Islet precursor cell (in vitro differentiated cells): ENCODE data around the gene LYPD6B.
A peak's percentile ranks its signal among the peaks of the same experiment; 100 is the strongest.

Source experiments
- DNase-seq: peaks from one replicate; pipeline ENCODE4 v3.0.0-alpha.2; 2018

The LYPD6B gene

DNA sequence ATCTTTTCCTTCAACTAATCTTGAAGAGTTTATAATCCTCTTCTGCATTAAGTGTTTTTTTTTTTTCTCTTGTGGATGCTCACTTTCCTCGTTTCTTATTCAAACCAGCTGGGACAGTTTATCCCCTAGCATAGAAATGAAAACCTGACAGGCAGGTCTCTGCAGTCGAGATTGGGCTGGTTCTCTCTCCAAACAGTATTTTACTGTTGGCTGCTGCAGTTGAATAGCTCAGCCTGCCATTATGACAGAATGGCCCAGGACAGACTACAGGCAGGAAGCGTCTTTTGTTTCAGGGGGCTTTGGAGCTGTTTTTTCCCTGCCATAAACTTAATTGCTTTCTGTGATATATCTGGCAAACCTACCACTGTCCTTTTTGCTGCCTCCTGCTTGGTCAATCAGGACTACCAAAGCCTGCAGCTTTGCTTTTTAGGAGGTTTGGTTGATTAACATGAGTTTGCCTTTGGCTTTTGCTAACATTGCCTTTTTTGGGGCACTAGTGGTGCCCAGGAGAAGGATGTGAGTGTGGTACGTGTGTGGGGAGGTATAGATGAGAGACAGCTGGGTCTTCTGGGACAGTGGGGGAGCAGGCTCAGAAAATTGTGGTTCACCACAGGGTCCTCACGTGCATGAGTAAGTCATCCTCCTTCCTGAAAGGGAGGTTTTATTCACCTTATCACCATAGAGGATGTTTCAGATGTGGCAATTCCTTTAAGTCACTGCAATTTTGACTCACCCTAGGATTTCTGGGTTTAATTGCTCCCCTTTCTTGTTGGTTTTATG is 128.7 kb downstream of the LYPD6B start:
- peak; percentile 77 for DNase-seq

DNA sequence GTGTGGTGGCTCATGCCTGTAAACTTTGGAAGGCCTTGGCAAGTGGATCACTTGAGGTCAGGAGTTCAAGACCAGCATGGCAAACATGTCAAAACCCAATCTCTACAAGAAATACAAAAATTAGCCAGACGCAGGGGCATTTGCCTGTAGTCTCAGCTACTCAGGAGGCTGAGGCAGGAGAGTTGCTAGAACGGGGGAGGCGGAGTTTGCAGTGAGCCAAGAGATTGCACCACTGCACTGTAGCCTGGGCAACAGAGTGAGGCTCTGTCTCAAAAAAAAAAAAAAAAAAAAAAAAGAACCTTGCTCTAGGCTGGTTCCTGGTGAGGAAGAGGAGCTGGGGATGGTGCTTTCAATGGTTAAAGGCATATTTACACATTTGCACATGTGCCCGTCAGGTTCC is 129.4 kb downstream of the LYPD6B start:
- peak; percentile 72 for DNase-seq

DNA sequence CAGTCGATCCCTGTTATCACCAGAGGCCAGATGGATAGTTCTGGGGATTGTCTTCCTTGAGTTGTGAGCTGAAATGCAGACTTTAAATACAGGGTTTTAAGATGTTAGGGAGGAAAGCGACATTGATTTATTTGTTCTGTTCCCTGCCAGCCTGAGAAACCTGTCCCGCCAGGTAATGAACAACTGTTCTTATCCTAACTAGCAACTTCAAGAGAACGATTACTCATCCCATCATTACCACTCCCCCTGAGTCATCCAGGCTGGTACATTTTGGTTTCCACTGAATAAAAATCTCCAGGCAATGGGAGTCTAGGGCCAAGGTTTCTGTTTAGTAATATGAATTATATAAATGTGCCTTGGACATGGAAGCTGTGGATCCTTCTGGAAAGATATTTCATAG is 131.2 kb downstream of the LYPD6B start:
- DNase-seq: peak; percentile 91

DNA sequence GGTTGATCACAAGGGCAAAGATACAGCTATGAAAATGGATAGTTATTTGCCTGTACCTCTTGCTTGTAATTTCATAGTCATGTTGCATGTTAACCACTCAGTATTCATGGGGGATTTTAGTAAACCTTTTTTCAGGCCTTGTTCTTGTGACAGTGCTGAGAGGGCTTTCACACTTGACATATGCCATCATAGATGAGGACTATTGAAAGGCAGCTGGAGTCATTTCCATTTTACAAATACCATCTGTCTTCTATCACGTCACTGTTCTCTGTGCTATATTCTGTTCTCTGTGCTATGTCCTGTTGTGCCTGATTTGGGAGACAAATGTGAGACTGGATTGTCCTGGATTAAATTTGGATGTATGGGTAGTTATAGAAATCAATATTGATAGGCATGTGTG is 131.7 kb downstream of the LYPD6B start:
- no peak for DNase-seq

DNA sequence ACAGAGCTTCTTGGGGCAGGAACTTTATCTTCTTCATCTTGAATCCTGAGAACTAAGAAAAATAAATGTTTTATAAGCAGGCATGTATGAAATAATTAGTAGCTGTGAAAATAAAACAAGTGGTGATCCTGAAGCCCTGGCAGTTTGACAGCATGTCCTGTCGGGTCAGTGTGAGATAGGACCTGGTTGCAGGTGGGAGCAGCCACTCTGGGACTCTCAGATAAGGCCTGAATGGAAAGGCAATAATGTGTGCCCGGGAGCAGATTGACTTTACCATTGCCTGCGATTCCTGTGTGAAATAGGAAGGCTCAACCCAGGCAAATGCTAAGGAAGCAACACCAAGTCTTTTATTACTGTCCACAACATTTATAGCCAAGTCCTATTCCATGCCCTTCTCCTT is 132.4 kb downstream of the LYPD6B start:
- DNase-seq: no peak

DNA sequence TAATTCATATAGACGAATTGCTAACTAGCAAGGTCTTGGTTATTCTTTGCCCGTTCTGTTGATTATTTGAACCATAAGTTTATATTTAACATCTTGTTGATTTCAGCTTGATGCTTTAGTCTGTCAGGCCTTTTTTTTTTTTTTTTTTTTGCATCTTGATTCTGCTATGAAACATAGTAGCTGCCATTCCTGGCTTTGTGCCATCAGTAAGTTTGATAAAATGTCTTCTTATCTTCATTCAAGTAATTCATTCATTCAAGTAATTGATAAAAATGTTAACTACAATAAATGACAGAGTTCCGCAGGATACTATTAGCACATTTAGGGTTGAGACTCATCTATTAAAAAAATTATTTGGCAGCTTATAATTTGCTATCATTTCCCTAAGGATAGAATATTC is 134.7 kb downstream of the LYPD6B start:
- no peak for DNase-seq

DNA sequence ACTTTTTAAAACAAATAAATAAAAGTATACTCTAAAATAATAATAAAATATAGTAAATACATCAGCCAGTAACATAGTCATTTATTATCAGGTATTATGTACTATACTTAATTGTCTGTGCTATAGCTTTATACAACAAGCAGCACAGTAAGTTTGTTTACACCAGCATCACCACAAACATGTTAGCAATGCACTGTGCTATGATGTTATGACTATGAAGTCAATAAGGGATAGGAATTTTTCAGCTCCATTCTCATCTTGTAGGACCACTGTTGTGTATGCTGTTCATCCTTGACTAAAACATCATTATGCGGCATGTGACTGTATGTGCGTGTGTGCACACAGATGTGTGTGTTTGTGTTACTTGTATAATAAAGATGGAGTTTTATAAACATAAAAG is 137.5 kb downstream of the LYPD6B start:
- DNase-seq: no peak

DNA sequence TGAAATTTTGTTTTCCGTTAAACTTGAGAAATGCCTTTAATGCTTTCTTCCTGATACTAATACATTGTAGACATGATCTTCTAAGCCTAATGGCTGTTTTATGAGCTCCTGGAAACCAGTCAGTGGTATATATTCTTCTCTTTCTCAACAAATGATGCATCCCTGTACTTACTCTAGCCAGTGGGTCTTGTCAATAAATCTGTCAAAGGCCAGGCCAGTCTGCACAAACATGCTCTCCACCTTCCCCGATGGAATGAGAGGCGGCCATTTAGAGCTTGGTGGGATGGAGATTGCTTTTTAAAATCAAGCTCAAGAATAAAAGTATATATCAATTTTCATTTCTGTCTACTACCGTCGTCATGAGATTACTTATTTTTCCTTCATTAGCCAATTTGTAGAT is 140.1 kb downstream of the LYPD6B start:
- peak; percentile 63 for DNase-seq

DNA sequence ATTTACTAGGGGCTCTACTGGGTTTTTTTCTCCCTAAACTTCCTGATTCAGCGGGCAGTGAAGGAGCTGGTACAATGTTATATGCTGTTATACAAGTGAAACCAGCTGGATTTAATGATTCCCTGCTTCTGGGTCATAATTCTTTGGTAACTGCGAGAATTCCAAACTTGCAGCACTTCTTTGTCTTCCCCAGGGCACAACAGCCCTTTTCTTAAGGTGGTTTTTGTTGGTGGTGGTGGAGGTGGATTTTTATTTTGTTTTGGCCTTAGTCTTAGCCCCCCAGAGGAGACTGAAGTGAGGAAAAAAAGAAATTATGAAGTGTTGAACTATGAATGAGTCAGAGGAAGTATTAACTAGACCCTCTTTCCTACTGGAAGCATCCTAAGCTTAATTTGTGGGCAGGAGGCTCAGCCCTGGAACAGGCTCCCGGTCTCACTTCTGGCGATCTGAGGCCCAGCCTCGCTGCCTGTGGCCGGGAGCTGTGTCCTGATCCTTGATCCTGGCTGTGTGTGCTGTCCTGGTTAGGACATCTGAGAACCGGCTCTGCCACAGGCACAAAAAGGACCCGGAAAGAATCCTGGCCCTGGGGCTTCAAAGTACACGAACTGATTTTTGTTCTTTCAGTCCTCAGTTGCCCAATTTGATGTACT is 141.9 kb downstream of the LYPD6B start:
- peak; percentile 63 for DNase-seq

DNA sequence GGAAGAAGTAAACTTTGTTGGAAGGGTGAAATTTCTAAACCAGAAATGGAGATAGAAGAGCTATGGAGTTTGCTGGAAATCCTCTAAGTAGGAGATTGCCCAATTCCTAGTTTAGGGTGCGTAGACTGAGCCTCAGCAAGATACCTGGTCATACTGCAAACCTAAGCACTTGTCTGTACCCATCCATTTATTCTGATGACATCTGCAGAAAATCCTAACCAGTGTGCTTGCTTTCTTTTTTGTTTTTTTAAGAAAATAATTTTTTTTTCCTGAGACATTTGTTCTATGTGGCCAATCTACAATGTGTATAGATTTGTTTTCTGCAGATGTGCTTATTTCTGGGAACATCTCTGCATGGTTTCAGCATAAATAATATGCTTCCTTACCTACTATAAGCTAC is 144.7 kb downstream of the LYPD6B start:
- no peak for DNase-seq

DNA sequence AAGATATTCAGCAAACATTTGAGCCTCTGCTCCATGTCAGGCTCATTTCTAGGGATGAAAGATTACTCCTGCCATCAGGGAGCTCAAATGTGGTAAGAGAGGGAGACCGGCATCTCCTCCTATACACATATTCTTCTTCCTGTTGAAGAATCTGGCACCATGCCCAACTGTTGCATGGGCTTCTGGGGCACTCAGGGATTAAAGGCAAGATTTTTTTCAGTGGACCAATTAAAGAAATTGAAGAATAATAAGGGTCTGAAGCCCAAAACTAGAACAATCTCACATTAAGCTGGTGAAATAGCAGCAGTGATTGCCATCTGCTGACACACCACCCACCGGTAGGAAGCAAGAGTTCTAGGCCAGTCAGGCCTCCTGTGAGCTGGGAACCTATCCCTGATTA is 146.5 kb downstream of the LYPD6B start:
- no peak for DNase-seq

DNA sequence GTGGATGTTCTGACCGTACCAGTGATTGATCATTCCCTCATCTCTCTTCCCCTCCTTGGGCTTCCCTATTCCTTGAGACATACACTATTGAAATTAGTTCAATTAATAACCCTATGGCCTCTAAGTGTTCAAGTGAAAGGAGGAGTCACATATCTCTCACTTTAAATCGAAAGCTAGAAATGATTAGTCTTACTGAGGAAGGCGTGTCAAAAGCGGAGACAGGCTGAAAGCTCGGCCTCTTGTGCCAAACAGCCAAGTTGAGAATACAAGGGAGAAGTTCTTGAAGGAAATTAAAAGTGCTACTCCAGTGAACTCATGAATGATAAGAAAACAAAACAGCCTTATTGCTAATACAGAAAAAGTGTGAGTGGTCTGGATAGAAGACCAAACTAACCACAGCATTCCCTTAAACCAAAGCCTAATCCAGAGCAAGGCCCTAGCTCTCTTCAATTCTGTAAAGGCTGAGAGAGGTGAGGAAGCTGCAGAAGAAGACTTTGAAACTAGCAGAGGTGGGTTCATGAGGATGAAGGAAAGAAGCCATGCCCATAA is 147.5 kb downstream of the LYPD6B start:
- DNase-seq: no peak

DNA sequence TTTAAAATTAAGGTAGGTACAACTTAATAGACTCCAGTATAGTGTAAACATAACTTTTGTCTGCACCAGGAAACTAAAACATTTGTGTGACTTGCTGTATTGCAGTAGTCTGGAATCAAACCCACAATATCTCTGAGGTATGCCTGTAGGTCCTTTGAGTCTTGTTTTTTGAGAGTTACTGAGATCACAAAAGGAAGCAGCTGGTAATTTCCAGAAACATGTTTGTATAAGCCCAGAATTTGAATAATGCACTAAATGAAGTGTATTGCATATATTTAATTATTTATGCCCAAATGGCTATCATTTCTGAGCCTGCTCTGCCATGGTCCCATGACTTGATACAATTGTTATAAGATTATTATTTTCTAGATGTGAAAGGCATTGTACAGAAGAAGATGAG is 148.6 kb downstream of the LYPD6B start:
- no peak for DNase-seq

DNA sequence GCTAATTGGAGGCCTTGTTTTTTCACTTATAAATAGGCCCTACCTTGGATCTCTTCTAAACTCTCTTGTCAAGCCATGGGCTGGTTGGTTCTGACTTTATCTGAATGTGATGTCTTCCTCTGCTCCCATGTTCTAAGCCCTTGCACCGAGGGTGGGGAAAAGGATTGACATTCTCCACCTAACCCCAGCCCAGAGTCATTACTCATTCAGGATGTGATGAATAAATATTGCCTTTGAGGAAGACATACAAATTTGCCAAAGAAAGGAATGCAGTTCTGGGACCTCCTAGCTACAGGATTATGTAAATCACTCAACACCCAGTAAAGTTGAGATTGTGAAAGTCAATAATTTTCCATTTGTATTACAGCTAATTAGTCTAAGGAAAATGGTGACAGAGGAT is 149.8 kb downstream of the LYPD6B start:
- DNase-seq: no peak

DNA sequence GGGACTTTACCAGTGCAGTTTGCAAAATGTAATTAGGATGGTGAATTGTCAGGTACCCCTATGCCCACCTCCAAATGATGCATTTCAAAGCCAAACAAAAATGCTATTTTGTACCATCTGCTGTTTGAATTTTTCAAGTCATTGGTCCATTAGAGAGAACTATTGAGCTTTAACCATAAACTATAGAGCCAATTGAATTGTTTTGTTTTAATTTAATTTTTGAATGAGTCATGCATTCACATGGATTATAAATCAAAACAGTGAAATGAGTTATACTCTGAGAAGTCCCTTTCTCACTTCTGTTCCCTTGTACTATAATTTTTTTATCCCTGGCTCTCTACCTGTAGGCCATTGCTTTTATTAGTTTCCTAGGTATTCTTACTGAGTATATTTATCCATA is 151.3 kb downstream of the LYPD6B start:
- DNase-seq: no peak

DNA sequence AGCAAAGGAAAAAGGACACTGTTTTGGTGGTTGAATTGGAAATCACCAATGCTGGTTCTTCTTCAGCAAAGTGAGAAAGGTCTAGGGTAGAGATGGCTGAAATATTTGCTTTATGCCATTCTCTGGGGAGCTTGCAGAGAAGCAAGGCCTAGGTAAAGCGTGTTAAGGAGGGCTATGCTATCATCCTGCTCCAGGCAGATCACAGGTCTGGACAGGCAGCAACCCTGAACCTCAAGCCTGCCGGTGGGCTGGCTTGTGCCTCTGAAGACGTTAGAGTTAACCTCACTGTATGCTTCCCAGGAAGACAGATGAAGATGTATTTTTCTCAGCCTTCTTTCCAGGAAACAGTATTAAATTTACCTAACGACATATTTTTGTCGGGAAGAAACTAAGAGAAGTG is 153.4 kb downstream of the LYPD6B start:
- DNase-seq: no peak

DNA sequence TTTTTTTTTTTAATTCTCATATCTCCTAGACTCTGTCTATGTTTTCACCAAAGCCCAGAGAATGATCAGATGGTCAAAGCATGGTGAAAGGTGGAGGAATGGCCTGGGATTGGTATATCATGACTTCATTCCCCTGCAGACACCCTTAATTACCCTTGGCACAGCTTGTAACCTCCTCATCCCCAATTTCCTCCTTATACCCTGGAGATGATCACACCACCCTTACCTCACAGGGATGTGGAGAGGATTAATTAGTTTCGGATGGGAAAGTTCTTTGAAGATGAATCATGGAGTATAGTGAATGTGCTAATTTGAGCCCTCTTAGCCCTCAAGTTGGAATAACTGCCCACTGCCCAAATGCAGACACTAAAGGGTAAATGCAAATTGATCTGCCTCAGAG is 153.9 kb downstream of the LYPD6B start:
- no peak for DNase-seq

DNA sequence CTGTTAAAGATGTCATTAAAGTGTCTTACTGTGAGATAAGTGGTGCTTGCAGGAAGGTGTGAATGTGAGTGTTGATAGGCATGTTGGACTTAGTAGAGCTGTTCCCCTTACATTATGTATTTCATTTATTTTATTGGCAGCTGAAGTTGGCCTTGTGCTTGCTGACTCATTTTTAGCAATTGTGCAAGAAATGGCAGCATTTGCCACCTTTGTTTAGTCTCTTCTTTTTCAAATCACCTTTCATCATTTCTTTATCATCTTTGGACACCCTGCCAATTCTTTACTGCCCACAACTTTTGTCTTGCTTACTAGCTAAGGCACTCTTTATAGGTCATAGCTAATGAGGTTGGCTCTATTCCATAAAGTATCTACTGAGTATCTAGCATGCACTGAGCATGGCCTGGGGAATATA is 161.6 kb downstream of the LYPD6B start:
- DNase-seq: no peak

DNA sequence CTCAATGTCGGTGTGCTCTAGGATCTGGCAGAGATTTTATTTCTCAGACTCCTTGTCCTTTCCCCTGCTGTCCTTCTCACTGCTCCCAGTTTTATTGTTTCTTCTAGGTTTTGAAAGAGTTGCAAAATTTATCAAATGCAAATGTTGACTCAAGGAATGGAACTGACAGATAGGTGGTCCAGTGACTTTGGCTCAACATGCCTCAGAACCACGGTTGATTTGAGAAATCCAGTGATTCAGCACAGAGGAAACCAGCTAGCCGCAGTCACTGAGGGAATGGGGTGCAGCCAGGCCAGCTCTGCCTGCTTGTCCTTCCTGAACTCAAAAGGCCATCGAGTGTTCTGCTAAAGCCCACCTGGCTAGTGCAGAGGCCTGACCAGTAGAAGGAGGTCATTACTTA is 166.2 kb downstream of the LYPD6B start:
- DNase-seq: no peak

DNA sequence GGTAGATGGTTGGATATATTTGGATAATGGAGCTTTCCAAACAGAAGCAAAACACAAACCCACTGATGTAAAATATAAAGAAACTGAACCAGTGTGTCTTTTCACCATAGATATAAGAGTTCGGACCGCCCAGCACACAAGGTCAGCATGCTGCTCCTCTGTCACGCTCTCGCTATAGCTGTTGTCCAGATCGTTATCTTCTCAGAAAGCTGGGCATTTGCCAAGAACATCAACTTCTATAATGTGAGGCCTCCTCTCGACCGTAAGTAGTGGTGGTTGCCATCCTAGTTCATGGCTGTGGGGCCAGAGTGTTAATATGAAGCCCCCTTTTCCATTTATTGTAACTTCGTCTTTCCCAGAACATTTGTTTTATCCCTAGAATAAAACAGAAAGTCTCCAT is 166.6 kb downstream of the LYPD6B start:
- DNase-seq: no peak

DNA sequence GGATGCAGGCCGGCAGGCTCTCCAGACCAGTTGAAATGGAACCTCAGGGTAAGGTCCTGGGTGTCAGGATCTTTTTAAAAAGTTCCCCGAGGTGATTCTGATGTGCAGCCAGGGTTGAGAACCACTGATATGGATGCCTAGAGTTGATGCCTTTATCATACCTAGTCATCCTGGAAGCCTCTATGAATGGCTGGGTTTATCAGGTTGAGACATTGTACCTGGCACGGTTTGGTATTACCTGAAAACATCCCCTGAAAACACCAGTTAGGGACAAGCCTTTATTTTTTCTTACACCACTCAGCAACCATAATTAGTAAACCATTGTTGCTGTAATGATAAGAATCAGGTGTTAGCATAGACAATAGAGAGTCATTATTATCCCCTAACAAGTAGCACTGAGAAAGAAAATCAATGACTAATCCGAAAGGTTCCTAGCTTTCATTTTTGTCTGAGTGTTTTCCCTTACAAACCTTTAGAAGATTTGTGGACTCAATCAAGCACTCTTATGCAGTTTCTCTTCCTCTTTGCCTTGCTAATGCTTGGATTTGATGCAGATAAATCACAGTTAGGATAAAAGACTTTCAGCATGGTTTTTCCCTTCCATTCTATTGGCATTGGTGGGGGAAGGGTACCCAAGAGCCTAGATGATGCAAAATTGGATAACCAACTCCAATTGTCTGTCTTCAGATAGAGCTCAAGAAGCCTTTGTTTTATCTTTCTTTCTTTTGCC is 175.4 kb downstream of the LYPD6B start:
- DNase-seq: no peak

DNA sequence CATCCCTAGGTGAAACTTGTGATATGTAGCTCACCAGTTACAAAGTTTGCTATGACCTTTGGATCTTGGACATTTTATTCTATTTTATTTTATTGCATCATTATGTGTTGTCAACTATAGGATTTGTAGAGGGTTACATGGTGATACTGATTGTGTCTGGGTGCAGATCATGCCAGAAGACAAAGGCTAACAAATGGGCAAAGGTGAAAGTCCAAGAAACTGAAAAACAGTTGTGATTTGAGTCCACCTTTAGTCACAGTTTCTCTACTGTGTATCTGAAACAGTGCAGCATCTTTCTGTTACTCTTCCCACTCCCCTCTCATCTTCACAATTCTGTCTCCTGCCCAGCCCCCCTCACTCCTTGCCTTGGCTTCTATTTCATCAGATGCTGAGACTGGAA is 180.0 kb downstream of the LYPD6B start:
- DNase-seq: no peak

DNA sequence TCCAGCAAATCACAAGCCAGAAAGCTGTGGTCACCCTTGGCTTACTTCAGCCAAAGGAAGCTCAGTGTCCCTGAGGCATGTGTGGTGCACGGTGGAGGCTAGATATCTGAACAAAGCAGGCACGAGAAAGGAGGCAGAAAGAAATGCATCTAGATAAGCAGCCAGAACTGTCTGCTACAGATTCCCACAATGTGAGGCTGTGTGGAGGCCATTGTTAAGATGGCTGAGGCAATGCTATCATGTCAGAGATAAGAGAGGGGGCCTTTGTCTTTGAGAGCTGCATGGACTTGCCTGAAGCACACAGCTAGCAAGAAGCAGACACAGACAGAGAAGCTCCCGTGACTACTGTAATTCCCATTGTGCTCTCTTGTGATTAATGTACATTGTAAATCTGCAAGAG is 181.4 kb downstream of the LYPD6B start:
- DNase-seq: peak; percentile 92

DNA sequence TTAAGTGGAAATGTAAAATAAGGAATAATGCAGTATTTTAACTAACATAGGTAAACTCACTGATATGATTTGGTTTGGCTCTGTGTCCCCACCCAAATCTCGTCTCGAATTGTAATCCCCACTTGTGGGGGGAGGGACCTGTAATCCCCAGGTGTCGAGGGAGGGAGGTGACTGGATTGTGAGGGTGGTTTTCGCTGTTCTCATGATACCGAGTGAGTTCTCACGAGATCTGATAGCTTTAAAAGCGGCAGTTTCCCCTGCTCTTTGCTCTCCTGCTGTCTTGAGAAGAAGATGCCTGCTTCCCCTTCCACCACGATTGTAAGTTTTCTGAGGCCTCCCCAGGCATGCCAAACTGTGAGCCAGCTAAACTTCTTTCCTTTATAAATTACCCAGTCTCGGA is 182.5 kb downstream of the LYPD6B start:
- no peak for DNase-seq
